AG04450 (cell line): Measurements from ENCODE around the gene C1QTNF5. TPM values are rescaled to one million over a fixed set of nuclear protein-coding genes. Genes with fewer than 3 reads are reported as not detected.

Experiments
- CTCF ChIA-PET: fragments of 300-600, 350-600 bp; formaldehyde crosslinking; extraction: SDS; loops from one replicate; lab custom pipeline; 2022; ENCODE audit warnings: antibody characterized with exemption, inconsistent platforms; lab: Charles Lee
- POLR2A ChIA-PET: fragments of 350-600 bp; formaldehyde crosslinking; extraction: SDS; loops from one replicate; lab custom pipeline; 2021; ENCODE audit warnings: antibody characterized with exemption, inconsistent platforms; lab: Yijun Ruan, JAX
- DNase-seq: peaks from one replicate; pipeline ENCODE4 v3.0.0-alpha.2; 2011; ENCODE audit warnings: low read depth, low spot score
- H3K27ac ChIP-seq: one replicate; pipeline ENCODE4 v1.5.1; 2012; ENCODE audit warnings: low read depth, low read length, control low read depth
- H3K27me3 ChIP-seq: one replicate; pipeline ENCODE4 v1.6.0; 2012; ENCODE audit warnings: low read length; ENCODE audit not compliant: control insufficient read depth, insufficient read depth
- H3K4me3 ChIP-seq: 2 replicates; pipeline ENCODE4 v1.5.1; 2011; ENCODE audit warnings: mild to moderate bottlenecking, low read depth, low read length, control low read depth
- H3K9me3 ChIP-seq: 2 replicates; pipeline ENCODE4 v1.5.1; 2012; ENCODE audit warnings: low read length; ENCODE audit not compliant: control insufficient read depth, insufficient read depth
- polyA plus RNA-seq: library from polyadenylated mRNA; depleted of rRNA; stranded (reverse); fragments of >200 nt; gene quantifications from 2 replicates; pipeline ENCODE4 v1.2.3, GENCODE V29; 2011
- TF ChIP-seq, protein P1 (sequence below): IDR thresholded peaks from 2 replicates; pipeline ENCODE4 v1.5.1; 2011; ENCODE audit warnings: low read depth, low read length, control low read depth, inconsistent platforms

The C1QTNF5 gene
- polyA plus RNA-seq, 1 experiment, result 8.3 TPM

DNA sequence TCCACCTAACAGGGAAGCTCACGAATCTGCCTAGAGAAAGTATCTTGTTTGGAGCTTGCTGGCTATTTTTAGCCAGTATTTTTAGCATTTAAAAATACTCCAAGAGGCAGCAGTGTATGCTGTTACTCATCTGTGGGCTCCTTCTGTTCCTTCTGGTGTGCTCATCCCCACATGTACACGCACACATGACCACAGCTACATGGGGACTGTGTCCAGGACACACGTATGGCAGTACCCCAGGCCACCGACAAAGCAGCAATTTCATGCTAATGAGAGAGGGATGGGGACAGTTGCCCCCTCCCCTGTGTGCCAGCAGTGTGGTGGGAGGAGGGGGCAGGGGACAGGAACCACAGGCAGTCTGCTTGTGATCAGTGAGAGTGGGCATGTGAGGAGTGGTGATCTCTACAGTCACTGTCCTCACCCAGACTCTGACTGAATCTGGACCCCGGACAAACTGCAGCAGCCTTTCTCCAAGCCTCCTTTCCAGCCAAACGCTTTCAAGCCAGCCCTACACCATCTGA lies 24.4 kb upstream of the C1QTNF5 start:
- no peak overlapping the region for H3K27ac ChIP-seq
- no peaks in the 10 kb centered on the region; the same call in 1 of the 2 replicates for H3K9me3 ChIP-seq
- peaks cover 15% of the 10 kb centered on the region for H3K27me3 ChIP-seq
- no peak overlapping the region for H3K4me3 ChIP-seq
- DNase-seq, result no peak
- TF ChIP-seq, protein P1, sequence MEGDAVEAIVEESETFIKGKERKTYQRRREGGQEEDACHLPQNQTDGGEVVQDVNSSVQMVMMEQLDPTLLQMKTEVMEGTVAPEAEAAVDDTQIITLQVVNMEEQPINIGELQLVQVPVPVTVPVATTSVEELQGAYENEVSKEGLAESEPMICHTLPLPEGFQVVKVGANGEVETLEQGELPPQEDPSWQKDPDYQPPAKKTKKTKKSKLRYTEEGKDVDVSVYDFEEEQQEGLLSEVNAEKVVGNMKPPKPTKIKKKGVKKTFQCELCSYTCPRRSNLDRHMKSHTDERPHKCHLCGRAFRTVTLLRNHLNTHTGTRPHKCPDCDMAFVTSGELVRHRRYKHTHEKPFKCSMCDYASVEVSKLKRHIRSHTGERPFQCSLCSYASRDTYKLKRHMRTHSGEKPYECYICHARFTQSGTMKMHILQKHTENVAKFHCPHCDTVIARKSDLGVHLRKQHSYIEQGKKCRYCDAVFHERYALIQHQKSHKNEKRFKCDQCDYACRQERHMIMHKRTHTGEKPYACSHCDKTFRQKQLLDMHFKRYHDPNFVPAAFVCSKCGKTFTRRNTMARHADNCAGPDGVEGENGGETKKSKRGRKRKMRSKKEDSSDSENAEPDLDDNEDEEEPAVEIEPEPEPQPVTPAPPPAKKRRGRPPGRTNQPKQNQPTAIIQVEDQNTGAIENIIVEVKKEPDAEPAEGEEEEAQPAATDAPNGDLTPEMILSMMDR, result no peak
- ChIA-PET POLR2A (interaction anchor here (0.6 to 1.3 kb wide), 2 partner anchors 9 to 144 kb away, joined by 3 read pairs; no protein-coding TSS in a partner anchor), CTCF (interaction anchor here (1.0 to 1.5 kb wide), 7 partner anchors 8 to 115 kb away, joined by 3 to 19 read pairs (median 5); partner anchors contain the start of gene C1QTNF5)

- DNase-seq, result no peak
These were observed 23.3 kb upstream of the C1QTNF5 start for GRCh38 chr11:119363851-119364590.

GRCh38 chr11:119363081-119363850 lies 22.6 kb upstream of the C1QTNF5 start:
- TF ChIP-seq, protein P1, result no peak
- Histone ChIP-seq H3K27me3 (peaks cover 15% of the 10 kb centered on the region), H3K27ac (no peak overlapping the region), H3K4me3 (no peak overlapping the region; the same call in 1 of the 2 replicates), H3K9me3 (no peaks in the 10 kb centered on the region; the same call in 1 of the 2 replicates)
- CTCF ChIA-PET, result interaction anchor here (1.0 to 3.4 kb wide), 4 partner anchors 11 to 111 kb away, joined by 3 to 31 read pairs (median 12); no protein-coding TSS in a partner anchor
- POLR2A ChIA-PET, result no interaction called here
- DNase-seq, result no peak

More at GRCh38 chr11:119363851-119364590, 23.3 kb upstream of the C1QTNF5 start:
- TF ChIP-seq, protein P1, result no peak
- ChIA-PET CTCF (interaction anchor here (1.0 to 1.5 kb wide), 8 partner anchors 8 to 116 kb away, joined by 3 to 19 read pairs (median 5); partner anchors contain the start of gene C1QTNF5), POLR2A (interaction anchor here (1.3 kb wide), 1 partner anchor 10 kb away, joined by 3 read pairs; no protein-coding TSS in a partner anchor)
- no peak overlapping the region for H3K27ac ChIP-seq
- H3K4me3 ChIP-seq, result peak overlapping the region; percentile 51; the same call in 1 of the 2 replicates
- no peaks in the 10 kb centered on the region; the same call in 1 of the 2 replicates for H3K9me3 ChIP-seq
- peaks cover 15% of the 10 kb centered on the region for H3K27me3 ChIP-seq

- POLR2A ChIA-PET, result no interaction called here
- TF ChIP-seq, protein P1, result no peak
- DNase-seq, result no peak
- Histone ChIP-seq H3K27ac (no peak overlapping the region), H3K4me3 (no peak overlapping the region), H3K9me3 (no peaks in the 10 kb centered on the region; the same call in 1 of the 2 replicates), H3K27me3 (peaks cover 18% of the 10 kb centered on the region)
- CTCF ChIA-PET, result interaction anchor here (1.1 to 3.4 kb wide), 5 partner anchors 12 to 112 kb away, joined by 3 to 31 read pairs (median 14); no protein-coding TSS in a partner anchor
These were observed 22.0 kb upstream of the C1QTNF5 start for GRCh38 chr11:119362741-119363080.
